GM12878 (cell line): ENCODE measurements around the gene SORCS1.

Experiments used
- BRCA1 ChIP-seq: IDR thresholded peaks from 2 replicates; pipeline ENCODE4 v1.6.1; 2011; ENCODE audit warnings: low read depth, low read length, improper control_type of control experiment
- FOXM1 ChIP-seq: IDR thresholded peaks from 2 replicates; pipeline ENCODE4 v1.6.1; 2012; ENCODE audit warnings: low read depth, mild to moderate bottlenecking, inconsistent platforms, low read length, moderate library complexity
- JUND ChIP-seq: IDR thresholded peaks from 2 replicates; pipeline ENCODE4 v1.6.1; 2012; ENCODE audit warnings: low read depth, mild to moderate bottlenecking, low read length, improper control_type of control experiment, moderate library complexity
- LARP7 ChIP-seq: fragments of 450-650 bp; IDR thresholded peaks from 2 replicates; pipeline ENCODE4 v1.6.1; 2017; ENCODE audit warnings: mild to moderate bottlenecking
- POLR2A ChIP-seq: IDR thresholded peaks from 2 replicates; pipeline ENCODE4 v1.6.1; 2011; ENCODE audit warnings: low read depth, mild to moderate bottlenecking, low read length
- SRF ChIP-seq, 2 experiments: IDR thresholded peaks; 2 replicates each; pipeline ENCODE4 v1.6.1; 2011; ENCODE audit warnings: low read depth in 2 of 2, low read length in 2 of 2, mild to moderate bottlenecking in 1 of 2, moderate library complexity in 1 of 2
- TF ChIP-seq, protein P1 (sequence below): IDR thresholded peaks from 2 replicates; pipeline ENCODE4 v1.6.1; 2011; ENCODE audit warnings: low read depth, low read length, improper control_type of control experiment, borderline replicate concordance
- TF ChIP-seq, protein P2 (sequence below), 3 experiments: IDR thresholded peaks in 2 of 3; conservative IDR thresholded peaks in 1 of 3; 2 replicates each; pipeline ENCODE4 v1.5.1; 2011; ENCODE audit warnings: low read depth in 3 of 3, low read length in 3 of 3, mild to moderate bottlenecking in 3 of 3, control low read depth in 2 of 3, moderate library complexity in 2 of 3, inconsistent platforms in 1 of 3, mixed read lengths in 1 of 3; ENCODE audit not compliant: control insufficient read depth in 2 of 3, insufficient read depth in 1 of 3; ENCODE audit errors: extremely low read depth in 1 of 3

DNA sequence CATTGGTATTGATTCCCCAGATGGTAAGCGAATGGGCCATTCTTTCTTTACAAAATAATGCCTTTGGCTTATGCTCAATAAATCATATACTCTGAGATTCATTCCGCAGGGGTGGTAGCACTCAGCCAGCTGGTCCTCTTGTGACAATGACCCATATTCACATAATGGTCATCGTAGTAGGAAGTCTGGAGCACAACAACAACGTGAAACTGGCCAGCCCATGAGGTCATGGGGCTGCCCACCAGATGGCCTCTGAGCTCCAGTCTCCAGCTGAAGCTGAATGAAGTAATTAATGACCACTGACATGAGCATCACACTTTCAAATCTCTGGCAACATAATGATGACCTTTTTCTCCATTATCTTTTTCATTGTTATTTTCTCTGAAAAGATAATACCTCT lies 42.3 kb upstream of the SORCS1 start:
- no peak for TF ChIP-seq JUND
- TF ChIP-seq SRF (IDR thresholded peaks at IDR 0.05; ENCODE audit: low read depth in 2 of 2, low read length in 2 of 2), result no peak
- TF ChIP-seq FOXM1, result no peak
- TF ChIP-seq, protein P1, sequence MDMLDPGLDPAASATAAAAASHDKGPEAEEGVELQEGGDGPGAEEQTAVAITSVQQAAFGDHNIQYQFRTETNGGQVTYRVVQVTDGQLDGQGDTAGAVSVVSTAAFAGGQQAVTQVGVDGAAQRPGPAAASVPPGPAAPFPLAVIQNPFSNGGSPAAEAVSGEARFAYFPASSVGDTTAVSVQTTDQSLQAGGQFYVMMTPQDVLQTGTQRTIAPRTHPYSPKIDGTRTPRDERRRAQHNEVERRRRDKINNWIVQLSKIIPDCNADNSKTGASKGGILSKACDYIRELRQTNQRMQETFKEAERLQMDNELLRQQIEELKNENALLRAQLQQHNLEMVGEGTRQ, result no peak
- TF ChIP-seq POLR2A, result no peak
- TF ChIP-seq, protein P2, sequence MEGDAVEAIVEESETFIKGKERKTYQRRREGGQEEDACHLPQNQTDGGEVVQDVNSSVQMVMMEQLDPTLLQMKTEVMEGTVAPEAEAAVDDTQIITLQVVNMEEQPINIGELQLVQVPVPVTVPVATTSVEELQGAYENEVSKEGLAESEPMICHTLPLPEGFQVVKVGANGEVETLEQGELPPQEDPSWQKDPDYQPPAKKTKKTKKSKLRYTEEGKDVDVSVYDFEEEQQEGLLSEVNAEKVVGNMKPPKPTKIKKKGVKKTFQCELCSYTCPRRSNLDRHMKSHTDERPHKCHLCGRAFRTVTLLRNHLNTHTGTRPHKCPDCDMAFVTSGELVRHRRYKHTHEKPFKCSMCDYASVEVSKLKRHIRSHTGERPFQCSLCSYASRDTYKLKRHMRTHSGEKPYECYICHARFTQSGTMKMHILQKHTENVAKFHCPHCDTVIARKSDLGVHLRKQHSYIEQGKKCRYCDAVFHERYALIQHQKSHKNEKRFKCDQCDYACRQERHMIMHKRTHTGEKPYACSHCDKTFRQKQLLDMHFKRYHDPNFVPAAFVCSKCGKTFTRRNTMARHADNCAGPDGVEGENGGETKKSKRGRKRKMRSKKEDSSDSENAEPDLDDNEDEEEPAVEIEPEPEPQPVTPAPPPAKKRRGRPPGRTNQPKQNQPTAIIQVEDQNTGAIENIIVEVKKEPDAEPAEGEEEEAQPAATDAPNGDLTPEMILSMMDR (IDR thresholded peaks at IDR 0.05 in 2 of 3, conservative IDR thresholded peaks at IDR 0.05 in 1 of 3; ENCODE audit: control insufficient read depth in 2 of 3, extremely low read depth in 1 of 3, insufficient read depth in 1 of 3, low read depth in 3 of 3, low read length in 3 of 3), result no peak
- TF ChIP-seq LARP7, result no peak
- no peak for TF ChIP-seq BRCA1
